ELF-1 (cell line): ENCODE measurements around the gene ZNF778.

Experiments used
- DNase-seq: peaks from one replicate; pipeline ENCODE4 v3.0.0-alpha.2; 2016; ENCODE audit warnings: low read depth, low spot score

Gene ZNF778

DNA sequence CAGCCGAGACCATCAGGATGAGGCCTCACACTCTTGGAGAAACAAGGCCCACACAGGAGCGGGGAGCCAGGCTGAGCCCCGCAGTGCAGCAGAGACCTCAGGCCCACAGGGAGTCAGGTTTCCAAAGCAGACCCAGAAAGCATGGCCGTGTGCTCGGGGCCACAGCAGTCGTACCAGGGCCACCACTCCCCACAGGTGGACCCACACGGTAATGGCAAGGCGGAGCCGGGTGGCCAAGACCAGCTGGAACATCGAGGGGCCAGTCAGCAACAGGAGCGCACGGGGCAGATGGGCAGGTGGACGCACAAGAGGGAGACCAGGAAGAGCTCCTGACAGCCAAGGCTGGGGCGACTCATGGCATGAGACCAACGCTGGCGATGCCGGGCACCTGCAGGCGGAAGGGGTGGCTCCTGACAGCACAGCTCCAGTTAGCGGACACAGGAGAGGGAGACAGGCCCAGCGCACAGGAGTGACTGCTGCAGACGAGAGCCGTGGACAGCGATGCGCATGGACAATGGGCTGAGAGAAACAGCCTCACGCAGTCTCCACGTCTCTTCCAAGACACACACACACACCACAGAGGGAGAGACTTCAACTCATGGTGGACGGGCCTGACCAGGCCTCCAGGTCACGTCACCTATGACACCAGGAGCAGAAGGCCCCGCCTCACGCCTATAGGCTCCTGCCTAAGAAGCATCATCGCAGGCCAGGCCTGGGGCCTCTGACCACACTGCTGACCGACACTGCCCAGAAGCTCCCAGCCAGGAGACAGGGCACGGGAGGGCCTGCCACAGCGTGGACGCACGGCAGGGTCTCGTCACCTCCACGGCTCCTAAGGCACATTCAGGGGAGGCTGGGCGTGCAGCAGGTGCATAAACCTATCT is 58.6 kb downstream of the ZNF778 start:
- DNase-seq = no peak

DNA sequence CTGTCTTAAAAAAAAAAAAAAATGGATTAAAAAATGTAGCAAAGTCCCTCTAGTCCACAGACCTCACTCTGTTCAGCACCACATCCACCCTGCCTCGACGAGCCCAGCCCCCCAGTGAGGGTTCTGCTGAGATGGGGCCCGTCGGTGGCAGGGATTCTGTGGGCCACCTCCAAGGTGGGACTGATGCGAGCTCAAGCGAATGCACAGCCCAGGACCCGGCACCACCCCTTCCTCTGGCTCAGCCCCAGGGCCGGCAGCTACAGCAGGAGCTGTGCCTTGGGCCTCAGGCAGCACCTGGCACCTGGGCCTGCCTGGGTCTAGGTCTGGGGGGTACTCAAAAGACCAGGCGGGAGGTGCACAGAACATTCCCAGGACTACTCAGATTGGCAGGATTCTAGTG is 59.5 kb downstream of the ZNF778 start:
- DNase-seq = no peak

DNA sequence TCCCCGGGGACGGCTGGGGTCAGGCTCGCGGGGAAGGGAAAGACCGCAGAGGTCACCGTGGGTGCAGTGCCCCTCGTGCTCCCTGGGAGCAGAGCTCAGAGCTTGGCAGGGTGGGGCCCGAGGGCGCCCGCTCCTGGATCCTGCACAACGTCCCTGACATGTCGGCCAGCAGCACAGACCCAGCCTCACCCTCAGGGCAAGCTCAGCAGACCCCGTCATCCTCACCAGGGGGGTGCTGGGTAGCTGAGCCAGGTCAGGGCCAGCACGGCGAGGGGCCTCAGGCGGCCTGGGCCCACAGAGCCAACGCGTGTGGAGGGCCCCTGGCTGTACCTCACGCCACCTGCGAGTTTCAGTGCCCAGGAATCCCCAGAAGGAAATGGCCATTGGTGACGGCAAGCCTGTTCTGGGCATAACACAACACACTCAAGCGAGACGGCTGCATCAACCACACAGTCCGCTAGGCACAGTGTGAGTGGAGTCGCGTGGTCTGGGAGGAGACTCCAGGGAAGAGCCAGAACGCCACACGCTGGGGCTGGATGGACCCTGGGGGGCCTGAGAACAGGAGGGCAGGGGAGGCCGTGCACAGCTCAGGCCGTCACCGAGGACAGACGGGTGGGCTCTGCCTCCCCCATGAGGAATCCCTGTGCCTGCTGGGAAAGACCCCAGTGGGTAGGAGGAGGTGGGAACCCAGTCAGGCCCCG is 60.3 kb downstream of the ZNF778 start:
- no peak for DNase-seq

DNA sequence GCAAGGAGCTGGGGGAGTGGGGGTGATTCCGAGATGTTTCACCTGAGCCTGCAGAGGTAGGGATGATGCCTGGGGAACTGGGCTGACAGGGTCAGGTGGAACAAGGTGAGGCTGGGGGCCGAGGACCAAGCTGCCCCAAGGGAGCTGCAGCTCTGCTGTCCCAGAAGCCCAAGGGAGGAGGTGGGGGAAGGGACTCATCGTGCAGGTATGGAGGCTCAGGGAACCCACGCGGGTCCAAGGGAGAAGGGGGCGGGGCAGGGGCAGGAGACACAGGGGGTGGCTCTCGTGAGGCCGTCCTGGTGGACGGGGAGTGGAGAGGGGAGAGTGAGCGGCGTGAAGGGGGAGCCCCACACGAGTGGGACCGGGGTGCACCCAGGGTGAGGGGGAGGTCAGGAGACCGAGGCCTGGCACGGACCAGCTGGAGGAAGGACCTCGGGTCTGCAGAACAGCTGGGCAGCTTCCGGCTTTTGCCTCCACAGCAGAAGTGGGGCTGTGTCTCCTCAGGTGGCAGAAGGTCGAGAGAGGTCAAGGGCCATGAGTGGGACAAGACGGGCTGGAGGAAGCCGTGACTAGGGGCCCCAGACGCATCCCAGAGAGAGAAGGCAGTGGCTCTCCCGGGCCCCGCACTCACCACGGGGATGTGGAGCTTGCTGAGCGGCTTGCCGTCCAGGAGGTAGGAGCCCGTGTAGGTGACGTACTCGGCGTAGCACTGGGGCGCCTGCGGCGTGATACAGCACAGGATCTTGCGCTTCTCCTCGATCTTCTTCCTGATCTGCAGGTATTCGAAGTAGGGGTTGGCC is 61.1 kb downstream of the ZNF778 start:
- DNase-seq = no peak

DNA sequence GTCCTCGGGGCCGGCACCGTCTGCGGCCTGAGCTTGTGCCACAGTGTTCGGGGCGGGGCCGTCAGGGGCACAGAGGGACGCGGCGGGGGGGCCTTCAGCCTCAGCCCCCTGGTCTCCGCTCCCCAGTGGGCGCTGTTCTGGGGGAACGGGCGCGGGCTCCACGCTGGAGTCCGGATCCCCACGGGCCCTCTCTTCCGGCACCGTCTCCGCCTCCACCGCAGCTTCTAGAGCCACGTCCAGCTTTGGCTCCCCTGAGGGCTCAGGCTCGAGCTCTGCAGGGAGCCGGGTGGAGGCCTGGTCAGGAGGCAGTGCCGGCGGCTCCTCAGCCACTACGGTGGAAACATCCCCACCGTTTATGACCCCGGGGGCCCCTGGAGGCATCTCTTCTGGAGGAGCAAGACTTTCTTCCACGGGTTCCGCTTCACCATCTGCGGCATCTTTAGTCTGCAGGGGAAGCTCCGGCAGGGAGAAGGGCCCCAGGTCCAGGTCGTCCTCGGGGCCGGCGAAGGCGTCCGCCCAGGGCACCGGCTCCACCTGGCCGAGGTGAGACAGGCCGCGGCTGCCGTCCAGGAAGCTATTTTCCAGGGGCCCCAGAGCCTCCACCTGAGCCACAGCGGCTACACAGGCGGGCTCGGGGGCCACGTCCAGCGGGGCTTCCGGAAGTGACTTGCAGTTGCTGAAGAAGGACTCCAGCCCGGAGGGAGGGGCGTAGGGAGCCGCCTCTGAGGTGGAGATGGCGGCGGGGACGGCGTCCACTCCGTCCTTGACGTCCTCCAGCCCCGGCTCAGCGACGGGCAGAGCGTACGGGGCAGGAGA is 62.4 kb downstream of the ZNF778 start:
- no peak for DNase-seq

DNA sequence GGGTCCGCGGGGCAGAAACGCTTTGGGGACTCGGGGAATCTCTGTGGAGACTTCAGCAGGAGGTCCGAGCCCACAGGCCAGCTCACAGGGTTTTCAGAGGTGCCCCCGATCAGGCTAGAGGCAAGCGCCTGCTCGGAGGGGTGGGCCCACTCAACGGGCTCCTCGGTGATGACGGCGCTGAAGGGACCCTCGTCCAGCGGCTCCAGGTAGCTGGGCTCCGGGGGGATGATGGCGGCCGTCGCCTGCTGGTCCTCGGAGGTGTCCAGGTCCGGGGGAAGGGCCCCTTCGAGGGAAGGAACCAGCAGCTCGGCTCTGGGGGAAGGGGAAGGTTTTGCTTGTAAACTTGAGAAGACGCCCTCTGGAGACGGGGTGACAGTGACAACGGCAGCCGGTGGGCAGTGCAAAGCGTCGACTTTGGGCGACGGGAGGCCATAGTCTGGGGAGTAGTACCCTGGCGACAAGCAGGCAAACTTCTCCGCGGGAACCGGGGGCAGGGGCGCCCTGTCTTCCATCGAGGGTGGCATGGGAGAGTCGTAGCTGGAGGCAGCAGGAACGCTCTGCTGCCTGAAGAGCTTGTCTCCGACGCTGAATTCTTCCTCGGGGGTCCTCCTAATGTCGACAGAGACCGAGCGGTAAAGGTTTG is 63.2 kb downstream of the ZNF778 start:
- DNase-seq = no peak

DNA sequence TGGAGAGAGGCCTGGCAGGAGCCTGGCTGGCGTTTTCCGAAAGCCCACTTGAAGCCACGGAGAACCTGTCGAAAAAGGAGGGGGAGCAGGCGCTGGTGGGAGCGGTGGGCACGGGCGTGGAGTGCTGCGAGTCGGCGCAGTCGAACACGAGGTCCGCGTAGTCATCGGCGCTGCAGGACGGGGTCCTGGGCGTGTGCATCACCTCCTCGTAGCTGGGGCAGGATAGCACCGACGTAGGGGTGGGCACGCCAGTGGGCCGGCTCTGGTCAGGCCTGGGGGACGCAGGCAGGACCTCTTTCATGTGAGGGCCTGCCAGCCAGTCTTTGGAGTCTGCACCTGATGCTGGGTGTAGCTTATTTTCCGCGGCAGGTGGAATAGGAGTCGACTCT is 63.7 kb downstream of the ZNF778 start:
- DNase-seq = no peak

DNA sequence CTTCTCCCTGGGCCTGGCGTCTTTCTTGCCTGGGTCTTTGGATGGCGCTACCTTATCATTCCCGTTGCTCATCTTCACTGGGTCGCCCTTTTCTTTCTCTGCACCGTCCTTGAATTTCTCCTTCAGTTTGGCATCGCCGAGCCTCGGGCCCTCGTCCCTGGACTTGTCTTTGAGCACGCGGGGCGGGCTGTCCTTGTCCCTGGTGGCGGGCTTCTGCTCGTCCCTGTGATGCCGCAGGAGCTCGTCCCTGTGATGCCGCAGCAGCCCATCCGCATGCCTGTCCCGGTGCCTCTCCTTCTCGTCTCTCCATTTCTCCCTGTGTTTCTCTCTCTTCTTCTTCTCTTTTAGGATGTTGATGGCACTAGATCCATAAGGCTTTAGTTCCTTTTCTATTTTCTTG is 64.3 kb downstream of the ZNF778 start:
- DNase-seq = no peak

DNA sequence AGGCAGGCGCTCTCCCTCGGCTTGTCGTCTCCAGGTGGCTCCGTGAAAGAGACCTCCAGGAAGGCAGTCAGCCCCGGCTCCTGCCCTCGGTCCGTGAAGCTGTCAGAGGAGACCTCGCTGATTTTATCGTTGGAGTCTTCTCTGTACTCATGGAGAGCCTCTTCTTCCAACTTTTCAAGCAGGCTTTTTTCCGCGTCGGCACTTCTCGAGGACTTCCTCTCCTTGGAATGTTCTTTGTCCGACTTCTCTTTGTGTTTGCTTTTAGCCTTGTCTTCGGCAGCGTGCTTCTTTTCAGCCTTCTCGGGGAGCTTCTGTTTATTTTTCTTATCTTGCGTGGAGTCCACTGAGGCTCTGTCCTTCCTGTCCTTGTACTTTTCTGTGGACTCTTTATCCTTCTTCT is 65.0 kb downstream of the ZNF778 start:
- DNase-seq = no peak

DNA sequence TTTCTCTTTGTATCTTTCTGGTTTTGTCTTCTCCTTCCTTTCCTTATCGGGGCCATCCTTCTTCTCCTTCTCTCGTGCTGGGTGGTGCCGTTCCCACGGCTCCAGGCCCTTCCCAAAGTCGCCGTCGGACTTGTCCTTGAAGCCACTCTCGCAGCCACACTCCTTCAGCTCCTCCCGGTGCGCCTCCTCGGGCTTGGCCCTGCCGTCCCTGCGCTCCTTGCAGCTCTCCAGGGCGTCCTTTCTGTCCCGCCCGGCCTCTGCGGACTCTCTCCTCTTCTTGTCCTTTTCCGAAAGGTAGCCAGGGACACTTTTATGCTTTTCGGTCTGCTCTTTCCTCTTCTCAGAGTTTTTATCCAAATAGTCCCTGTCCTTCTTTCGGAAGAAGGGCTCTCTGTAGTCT is 65.9 kb downstream of the ZNF778 start:
- no peak for DNase-seq

DNA sequence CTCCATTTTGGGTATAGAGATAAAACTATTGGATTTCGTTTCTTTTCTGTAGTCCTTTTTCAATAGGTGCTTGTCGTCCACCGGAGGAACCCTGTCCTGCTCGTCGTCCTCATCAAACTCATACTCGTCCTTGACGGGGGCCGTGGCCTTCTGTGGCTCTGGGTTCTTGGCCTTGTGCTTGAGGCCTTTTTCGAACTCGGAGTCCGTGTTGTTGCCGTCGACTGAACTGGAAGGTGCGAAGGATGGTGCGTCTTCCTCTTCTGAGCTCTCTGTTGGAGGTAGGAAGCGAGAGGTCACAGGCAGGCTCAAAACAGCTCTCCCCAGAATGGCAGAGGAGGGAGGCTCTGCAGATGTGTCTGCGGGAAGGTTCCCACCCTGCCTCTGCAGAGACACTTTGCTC is 67.9 kb downstream of the ZNF778 start:
- DNase-seq = no peak

DNA sequence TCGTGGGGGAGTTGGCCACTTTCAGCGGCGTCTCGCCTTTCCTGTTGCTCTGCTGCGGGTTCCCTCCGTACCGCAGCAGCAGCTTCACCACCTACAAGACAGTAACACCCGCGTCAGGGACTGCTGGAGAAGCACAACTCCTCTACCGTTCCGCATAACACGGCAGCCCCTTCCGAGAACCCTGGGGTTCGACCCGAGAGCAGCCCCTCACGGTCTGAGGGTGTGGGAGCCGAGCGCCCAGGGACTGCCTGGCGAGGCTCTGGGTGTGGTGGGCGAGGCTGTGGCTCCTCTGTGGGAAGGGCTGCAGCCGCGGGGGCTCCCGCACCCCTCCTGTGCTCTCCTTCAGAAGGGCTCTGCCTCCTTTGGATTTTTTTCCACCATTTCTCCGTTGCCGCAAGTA is 68.6 kb downstream of the ZNF778 start:
- no peak for DNase-seq
